ENCODE measurements around the gene GSK3A. TPM values are rescaled to one million over a fixed set of nuclear protein-coding genes. Genes with fewer than 3 reads are reported as not detected.
A peak's percentile ranks its signal among the peaks of the same experiment; 100 is the strongest.

GSK3A gene
- total RNA-seq, 2 experiments from 2014 or later, result 30.5 to 31.7 TPM

- Mint-ChIP-seq H3K27ac (peak overlapping the region; percentile 82), H3K9me3 (no peaks in the 10 kb centered on the region), H3K4me3 (peak overlapping the region; percentile 77), H3K4me1 (ENCODE audit: low read depth) (peaks cover 18% of the 10 kb centered on the region), H3K27me3 (no peaks in the 10 kb centered on the region), H3K36me3 (ENCODE audit: low read depth) (peaks cover 4% of the 10 kb centered on the region)
- intact Hi-C loops (cut with micrococcal nuclease), result loop anchor here (5.0 to 10.0 kb wide), 2 partner anchors 42 to 150 kb away; partner anchors contain the start of genes GSK3A and POU2F2
- ChIA-PET POLR2A (interaction anchor here (0.9 to 1.1 kb wide), 2 partner anchors 12 to 18 kb away, joined by 3 read pairs; partner anchors contain the start of gene PAFAH1B3), CTCF (interaction anchor here (0.7 to 1.9 kb wide), 4 partner anchors 10 to 161 kb away, joined by 3 to 7 read pairs (median 4); no protein-coding TSS in a partner anchor)
- no peak for TF ChIP-seq CTCF (IDR thresholded peaks at IDR 0.05)
- DNase-seq (peak; percentile 45), ATAC-seq (no peak)
These were observed 42.4 kb upstream of the GSK3A start for GRCh38 chr19:42284591-42285341.

- DNase-seq (peak; percentile 76), ATAC-seq (peak; percentile 31)
- no peak overlapping the region for H3K27ac Mint-ChIP-seq
- no peak for TF ChIP-seq CTCF (IDR thresholded peaks at IDR 0.05)
- H3K9me3 Mint-ChIP-seq, result no peaks in the 10 kb centered on the region
- ChIA-PET POLR2A (interaction anchor here (1.1 kb wide), 1 partner anchor 13 kb away, joined by 3 read pairs; no protein-coding TSS in a partner anchor), CTCF (interaction anchor here (1.2 to 1.8 kb wide), 2 partner anchors 14 to 161 kb away, joined by 3 to 7 read pairs; no protein-coding TSS in a partner anchor)
- intact Hi-C loops (cut with micrococcal nuclease), result loop anchor here (5.0 to 10.0 kb wide), 2 partner anchors 42 to 149 kb away; partner anchors contain the start of genes GSK3A and POU2F2
- H3K4me1 Mint-ChIP-seq (ENCODE audit: low read depth), result peaks cover 25% of the 10 kb centered on the region
- H3K27me3 Mint-ChIP-seq, result no peaks in the 10 kb centered on the region
- H3K36me3 Mint-ChIP-seq (ENCODE audit: low read depth), result peaks cover 9% of the 10 kb centered on the region
- H3K4me3 Mint-ChIP-seq, result no peak overlapping the region
These were observed 41.7 kb upstream of the GSK3A start for GRCh38 chr19:42284066-42284501.

- ChIA-PET POLR2A (interaction anchor here (0.7 to 7.5 kb wide), 5 partner anchors 12 to 48 kb away, joined by 3 to 119 read pairs (median 3); partner anchors contain the start of genes CIC and GSK3A), CTCF (interaction anchor here (6.7 kb wide), 1 partner anchor 39 kb away, joined by 107 read pairs; the partner anchor contains the start of gene GSK3A)
- no peak for TF ChIP-seq CTCF (IDR thresholded peaks at IDR 0.05)
- H3K36me3 Mint-ChIP-seq (ENCODE audit: low read depth), result peaks cover 10% of the 10 kb centered on the region
- no peaks in the 10 kb centered on the region for H3K9me3 Mint-ChIP-seq
- peaks cover 31% of the 10 kb centered on the region for H3K4me1 Mint-ChIP-seq (ENCODE audit: low read depth)
- intact Hi-C loops (cut with micrococcal nuclease), result loop anchor here (5.0 to 10.0 kb wide), 2 partner anchors 41 to 149 kb away; partner anchors contain the start of genes GSK3A and POU2F2
- H3K27me3 Mint-ChIP-seq, result no peaks in the 10 kb centered on the region
- ATAC-seq (peak; percentile 69), DNase-seq (peak; percentile 97)
- no peak overlapping the region for H3K27ac Mint-ChIP-seq
- H3K4me3 Mint-ChIP-seq, result no peak overlapping the region
These were observed 41.0 kb upstream of the GSK3A start for GRCh38 chr19:42283188-42284065.

GRCh38 chr19:42282819-42283187 lies 40.4 kb upstream of the GSK3A start:
- POLR2A ChIA-PET, result interaction anchor here (0.7 to 7.5 kb wide), 4 partner anchors 12 to 49 kb away, joined by 3 to 119 read pairs (median 17); partner anchors contain the start of genes CIC and GSK3A
- intact Hi-C loops (cut with micrococcal nuclease), result loop anchor here (5.0 to 10.0 kb wide), 2 partner anchors 41 to 148 kb away; partner anchors contain the start of genes GSK3A and POU2F2
- no peak overlapping the region for H3K27ac Mint-ChIP-seq
- no peak overlapping the region for H3K4me3 Mint-ChIP-seq
- TF ChIP-seq CTCF (IDR thresholded peaks at IDR 0.05), result no peak
- no peaks in the 10 kb centered on the region for H3K9me3 Mint-ChIP-seq
- ATAC-seq, result no peak
- DNase-seq, result no peak
- no peaks in the 10 kb centered on the region for H3K27me3 Mint-ChIP-seq
- peaks cover 8% of the 10 kb centered on the region for H3K36me3 Mint-ChIP-seq (ENCODE audit: low read depth)
- H3K4me1 Mint-ChIP-seq (ENCODE audit: low read depth), result peaks cover 35% of the 10 kb centered on the region
- CTCF ChIA-PET, result interaction anchor here (6.7 kb wide), 1 partner anchor 38 kb away, joined by 107 read pairs; the partner anchor contains the start of gene GSK3A
